Thoracic aorta (tissue), 2 donors: ENCODE results near the gene NEK4. TPM values are rescaled to one million over a fixed set of nuclear protein-coding genes. Genes with fewer than 3 reads are reported as not detected.

Experiments
- ATAC-seq: fragments of 150-250 bp; one replicate; pipeline ENCODE4 v1.8.0; 2017; ENCODE audit warnings: low read depth; ENCODE audit not compliant: insufficient number of reproducible peaks, low FRiP score
- DNase-seq: peaks from one replicate; pipeline ENCODE4 v3.0.0-alpha.2; 2020; ENCODE audit warnings: low spot score
- H3K27ac ChIP-seq, 2 donors: fragments of 200-600 bp; sonication (generic); 1 replicate in 1 of 2; 2 replicates in 1 of 2; pipeline ENCODE4 v1.5.1; 2016; ENCODE audit warnings: mild to moderate bottlenecking in 2 of 2, moderate library complexity in 2 of 2
- H3K27me3 ChIP-seq: fragments of 200-600 bp; sonication (generic); replicated peaks from 2 replicates; pipeline ENCODE4 v1.6.0; 2016; ENCODE audit warnings: mild to moderate bottlenecking; ENCODE audit not compliant: insufficient read depth
- H3K36me3 ChIP-seq: fragments of 200-600 bp; sonication (generic); one replicate; pipeline ENCODE4 v1.5.1; 2016
- H3K4me1 ChIP-seq, 2 donors: fragments of 200-600 bp; sonication (generic); 1 replicate in 1 of 2; 2 replicates in 1 of 2; pipeline versions ENCODE4 v1.5.1 to v1.6.0; 2016; ENCODE audit warnings: low read depth in 2 of 2, mild to moderate bottlenecking in 1 of 2; ENCODE audit not compliant: control insufficient read depth in 1 of 2
- H3K4me3 ChIP-seq: fragments of 200-600 bp; sonication (generic); 2 replicates; pipeline ENCODE4 v1.5.1; 2016; ENCODE audit warnings: mild to moderate bottlenecking
- H3K9me3 ChIP-seq: fragments of 200-600 bp; sonication (generic); 2 replicates; pipeline ENCODE4 v1.5.1; 2016
- CTCF ChIP-seq: fragments of 200-600 bp; sonication (generic); IDR thresholded peaks from one replicate; pipeline ENCODE4 v1.5.1; 2019; ENCODE audit warnings: antibody characterized with exemption
- total RNA-seq, 2 donors: library from RNA; depleted of rRNA; stranded (reverse); fragments of >200 nt; gene quantifications; one replicate each; pipeline versions ENCODE4 v1.1.0 to v1.2.3, GENCODE V29; 2016

The NEK4 gene
- total RNA-seq, 2 donors from 2014 or later = 17.5 to 24.4 TPM

- Histone ChIP-seq H3K27ac (no peak overlapping the region), H3K4me3 (no peak overlapping the region), H3K9me3 (no peaks in the 10 kb centered on the region), H3K27me3 (no peaks in the 10 kb centered on the region), H3K4me1 (no peaks in the 10 kb centered on the region), H3K36me3 (no peaks in the 10 kb centered on the region)
- ATAC-seq (no peak), DNase-seq (no peak)
- no peak for TF ChIP-seq CTCF
These were observed 19.6 kb upstream of the NEK4 start for GRCh38 chr3:52790337-52790736.

- ATAC-seq = no peak
- TF ChIP-seq CTCF = no peak
- no peaks in the 10 kb centered on the region for H3K4me1 ChIP-seq
- H3K36me3 ChIP-seq = no peaks in the 10 kb centered on the region
- H3K27ac ChIP-seq = no peak overlapping the region
- no peaks in the 10 kb centered on the region for H3K27me3 ChIP-seq
- no peak for DNase-seq
- H3K4me3 ChIP-seq = no peak overlapping the region
- no peaks in the 10 kb centered on the region for H3K9me3 ChIP-seq
These were observed 19.0 kb upstream of the NEK4 start for GRCh38 chr3:52789746-52790040.

- no peak for DNase-seq
- no peak for ATAC-seq
These were observed 18.4 kb upstream of the NEK4 start for GRCh38 chr3:52788890-52789745.

GRCh38 chr3:52787672-52788625, 17.2 kb upstream of the NEK4 start:
- ATAC-seq (no peak), DNase-seq (no peak)
- H3K36me3 ChIP-seq = no peaks in the 10 kb centered on the region
- H3K4me1 ChIP-seq = no peaks in the 10 kb centered on the region
- H3K9me3 ChIP-seq = no peaks in the 10 kb centered on the region
- H3K27ac ChIP-seq = no peak overlapping the region
- TF ChIP-seq CTCF = no peak
- no peak overlapping the region for H3K4me3 ChIP-seq
- H3K27me3 ChIP-seq = no peaks in the 10 kb centered on the region

More at GRCh38 chr3:52788890-52789745, 18.4 kb upstream of the NEK4 start:
- Histone ChIP-seq H3K9me3 (no peaks in the 10 kb centered on the region), H3K4me3 (no peak overlapping the region), H3K4me1 (no peaks in the 10 kb centered on the region), H3K27me3 (no peaks in the 10 kb centered on the region), H3K27ac (no peak overlapping the region), H3K36me3 (no peaks in the 10 kb centered on the region)
- TF ChIP-seq CTCF = no peak

GRCh38 chr3:52787246-52787645, 16.5 kb upstream of the NEK4 start:
- DNase-seq (no peak), ATAC-seq (no peak)
- Histone ChIP-seq H3K9me3 (no peaks in the 10 kb centered on the region), H3K27me3 (no peaks in the 10 kb centered on the region), H3K27ac (no peak overlapping the region), H3K4me1 (no peaks in the 10 kb centered on the region), H3K4me3 (no peak overlapping the region), H3K36me3 (no peaks in the 10 kb centered on the region)
- no peak for TF ChIP-seq CTCF
